Mesothelial cell of epicardium (in vitro differentiated cells): Measurements from ENCODE around the gene CYP2A6. TPM values are rescaled to one million over a fixed set of nuclear protein-coding genes. Genes with fewer than 3 reads are reported as not detected.

ENCODE experiments used
- DNase-seq, 2 experiments: peaks; one replicate each; pipeline ENCODE4 v3.0.0; 2021; ENCODE audit warnings: low spot score in 2 of 2; ENCODE audit not compliant: unreplicated experiment in 2 of 2
- H3K27ac Mint-ChIP-seq: 2 replicates; pipeline ENCODE4 v1.8.0; 2021; ENCODE audit warnings: mixed read lengths
- H3K27me3 Mint-ChIP-seq: 2 replicates; pipeline ENCODE4 v1.8.0; 2021; ENCODE audit warnings: low read depth, mixed read lengths
- H3K36me3 Mint-ChIP-seq: 2 replicates; pipeline ENCODE4 v1.8.0; 2021; ENCODE audit warnings: mixed read lengths
- H3K4me1 Mint-ChIP-seq: 2 replicates; pipeline ENCODE4 v1.8.0; 2021; ENCODE audit warnings: mixed read lengths
- H3K4me3 Mint-ChIP-seq: 2 replicates; pipeline ENCODE4 v1.8.0; 2021; ENCODE audit warnings: mild to moderate bottlenecking, moderate library complexity, mixed read lengths
- H3K9me3 Mint-ChIP-seq: 2 replicates; pipeline ENCODE4 v1.8.0; 2021; ENCODE audit warnings: mixed read lengths
- total RNA-seq: library from RNA; stranded (reverse); gene quantifications from 3 replicates; pipeline ENCODE4 v1.2.1, GENCODE V29; 2021
- TF ChIP-seq, protein P1 (sequence below): fragments of 200-600 bp; sonication (generic); IDR thresholded peaks from one replicate; pipeline ENCODE4 v1.5.0; 2021; ENCODE audit warnings: antibody characterized with exemption; ENCODE audit not compliant: unreplicated experiment

The CYP2A6 gene
- total RNA-seq, 1 donor from 2014 or later = 0.34 TPM

DNA sequence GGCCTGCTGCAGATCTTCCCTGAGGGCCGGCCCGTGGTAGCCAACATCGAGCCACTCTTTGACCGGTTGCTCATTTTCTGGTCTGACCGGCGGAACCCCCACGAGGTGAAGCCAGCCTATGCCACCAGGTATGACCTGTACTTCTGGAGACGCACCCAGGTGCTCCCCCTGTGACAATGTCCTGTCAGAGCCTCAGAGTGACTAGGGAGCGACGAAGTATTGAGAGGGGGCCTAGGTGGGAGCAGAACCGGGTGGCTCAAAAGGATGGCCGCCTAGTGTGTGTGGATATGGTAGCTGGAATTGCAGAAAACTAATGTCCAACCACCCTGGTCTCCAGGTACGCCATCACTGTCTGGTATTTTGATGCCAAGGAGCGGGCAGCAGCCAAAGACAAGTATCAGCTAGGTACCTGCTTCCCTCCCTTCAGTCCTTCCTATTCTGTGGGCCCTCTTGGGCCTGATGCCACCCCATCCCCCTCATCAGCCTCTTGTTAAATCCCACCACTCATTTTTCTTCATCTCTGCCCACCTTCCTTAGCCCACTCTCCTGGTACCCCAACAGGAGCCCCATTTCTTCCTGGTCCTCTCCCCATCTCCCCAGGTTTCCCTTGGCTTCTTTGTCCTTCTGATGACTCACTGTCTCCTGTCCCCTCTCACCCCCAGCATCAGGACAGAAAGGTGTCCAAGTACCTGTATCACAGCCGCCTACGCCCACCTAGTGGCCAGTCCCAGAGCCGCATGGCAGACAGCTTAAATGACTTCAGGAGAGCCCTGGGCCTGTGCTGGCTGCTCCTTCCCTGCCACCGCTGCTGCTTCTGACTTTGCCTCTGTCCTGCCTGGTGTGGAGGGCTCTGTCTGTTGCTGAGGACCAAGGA, 42.9 kb downstream of the CYP2A6 start:
- Mint-ChIP-seq H3K9me3 (no peaks in the 10 kb centered on the region), H3K4me3 (no peak overlapping the region)
- no peak for DNase-seq

DNA sequence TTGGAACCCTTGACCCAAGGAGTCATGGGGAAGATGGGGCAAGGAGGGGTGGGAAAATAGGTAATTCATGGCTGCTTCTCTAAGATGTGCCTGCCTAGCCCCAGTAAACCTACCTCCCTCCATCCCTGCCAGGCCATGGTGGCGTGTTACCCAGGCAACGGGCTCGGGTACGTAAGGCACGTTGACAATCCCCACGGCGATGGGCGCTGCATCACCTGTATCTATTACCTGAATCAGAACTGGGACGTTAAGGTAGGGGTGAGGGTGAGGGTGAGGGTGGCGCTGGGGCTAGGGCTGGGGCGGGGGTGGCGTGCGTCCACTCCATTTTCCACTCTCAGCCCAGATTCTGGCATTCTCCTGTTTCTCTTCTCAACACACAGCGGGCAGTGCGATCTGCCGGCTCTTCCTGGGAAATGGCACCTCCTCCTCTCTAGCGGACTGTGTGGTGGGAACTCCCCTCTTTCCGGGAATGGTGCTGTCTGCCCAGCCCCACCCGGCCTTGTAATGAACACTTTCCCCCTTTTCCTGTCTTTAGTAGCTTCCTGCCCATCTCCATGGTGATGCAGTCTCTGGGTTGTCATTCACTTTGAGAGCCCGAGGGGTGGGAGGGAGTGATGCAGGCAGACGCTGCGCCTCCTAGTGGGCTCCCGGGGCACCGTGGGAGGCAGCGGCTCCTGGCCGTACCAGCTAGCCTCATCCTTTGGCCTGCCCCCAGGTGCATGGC, 43.7 kb downstream of the CYP2A6 start:
- H3K27ac Mint-ChIP-seq = peak overlapping the region; percentile 90
- no peaks in the 10 kb centered on the region for H3K27me3 Mint-ChIP-seq
- TF ChIP-seq, protein P1, sequence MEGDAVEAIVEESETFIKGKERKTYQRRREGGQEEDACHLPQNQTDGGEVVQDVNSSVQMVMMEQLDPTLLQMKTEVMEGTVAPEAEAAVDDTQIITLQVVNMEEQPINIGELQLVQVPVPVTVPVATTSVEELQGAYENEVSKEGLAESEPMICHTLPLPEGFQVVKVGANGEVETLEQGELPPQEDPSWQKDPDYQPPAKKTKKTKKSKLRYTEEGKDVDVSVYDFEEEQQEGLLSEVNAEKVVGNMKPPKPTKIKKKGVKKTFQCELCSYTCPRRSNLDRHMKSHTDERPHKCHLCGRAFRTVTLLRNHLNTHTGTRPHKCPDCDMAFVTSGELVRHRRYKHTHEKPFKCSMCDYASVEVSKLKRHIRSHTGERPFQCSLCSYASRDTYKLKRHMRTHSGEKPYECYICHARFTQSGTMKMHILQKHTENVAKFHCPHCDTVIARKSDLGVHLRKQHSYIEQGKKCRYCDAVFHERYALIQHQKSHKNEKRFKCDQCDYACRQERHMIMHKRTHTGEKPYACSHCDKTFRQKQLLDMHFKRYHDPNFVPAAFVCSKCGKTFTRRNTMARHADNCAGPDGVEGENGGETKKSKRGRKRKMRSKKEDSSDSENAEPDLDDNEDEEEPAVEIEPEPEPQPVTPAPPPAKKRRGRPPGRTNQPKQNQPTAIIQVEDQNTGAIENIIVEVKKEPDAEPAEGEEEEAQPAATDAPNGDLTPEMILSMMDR = peak; percentile 67
- DNase-seq = peak; percentile 80 to 90
- no peaks in the 10 kb centered on the region for H3K9me3 Mint-ChIP-seq
- peaks cover 4% of the 10 kb centered on the region for H3K36me3 Mint-ChIP-seq
- peak overlapping the region; percentile 32 for H3K4me3 Mint-ChIP-seq
- H3K4me1 Mint-ChIP-seq = peaks cover 63% of the 10 kb centered on the region

More for the DNA sequence above, 42.9 kb downstream of the CYP2A6 start:
- Mint-ChIP-seq H3K36me3 (peaks cover 2% of the 10 kb centered on the region), H3K27me3 (no peaks in the 10 kb centered on the region), H3K4me1 (peaks cover 61% of the 10 kb centered on the region), H3K27ac (peak overlapping the region; percentile 90)
- TF ChIP-seq, protein P1 = peak; percentile 11

DNA sequence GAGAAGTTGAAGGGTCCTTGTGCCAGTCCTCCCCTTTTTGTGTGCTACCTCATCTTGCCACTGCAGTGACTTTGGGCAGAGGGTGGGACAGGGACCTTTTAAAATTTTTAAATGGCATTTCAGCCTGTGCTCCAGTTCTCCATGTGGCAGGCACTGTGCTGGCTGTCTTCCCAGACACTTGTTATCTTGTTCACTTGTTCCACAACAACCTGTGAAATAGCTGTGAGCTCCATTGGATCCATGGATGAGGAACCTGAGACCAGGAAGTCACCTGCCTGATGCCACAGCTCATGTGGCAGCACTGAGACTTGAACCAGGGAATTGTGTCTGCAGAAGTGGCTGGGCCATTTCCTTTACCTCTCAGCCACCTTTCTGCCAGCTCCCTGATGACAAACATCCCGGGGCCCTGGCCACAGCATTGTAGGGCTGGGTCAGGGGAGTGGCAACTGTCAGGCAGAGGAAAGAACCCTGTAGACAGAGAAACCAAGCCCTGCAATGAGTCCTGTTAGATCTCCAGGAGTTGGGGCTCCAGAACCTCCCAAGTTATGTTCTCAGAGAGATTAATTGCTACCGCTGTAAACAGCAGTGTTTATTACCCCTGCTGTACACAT, 44.9 kb downstream of the CYP2A6 start:
- TF ChIP-seq, protein P1 = no peak
- H3K9me3 Mint-ChIP-seq = no peaks in the 10 kb centered on the region
- peaks cover 4% of the 10 kb centered on the region for H3K36me3 Mint-ChIP-seq
- DNase-seq = no peak
- H3K27ac Mint-ChIP-seq = peak overlapping the region; percentile 50
- no peaks in the 10 kb centered on the region for H3K27me3 Mint-ChIP-seq
- no peak overlapping the region for H3K4me3 Mint-ChIP-seq
- peaks cover 60% of the 10 kb centered on the region for H3K4me1 Mint-ChIP-seq

DNA sequence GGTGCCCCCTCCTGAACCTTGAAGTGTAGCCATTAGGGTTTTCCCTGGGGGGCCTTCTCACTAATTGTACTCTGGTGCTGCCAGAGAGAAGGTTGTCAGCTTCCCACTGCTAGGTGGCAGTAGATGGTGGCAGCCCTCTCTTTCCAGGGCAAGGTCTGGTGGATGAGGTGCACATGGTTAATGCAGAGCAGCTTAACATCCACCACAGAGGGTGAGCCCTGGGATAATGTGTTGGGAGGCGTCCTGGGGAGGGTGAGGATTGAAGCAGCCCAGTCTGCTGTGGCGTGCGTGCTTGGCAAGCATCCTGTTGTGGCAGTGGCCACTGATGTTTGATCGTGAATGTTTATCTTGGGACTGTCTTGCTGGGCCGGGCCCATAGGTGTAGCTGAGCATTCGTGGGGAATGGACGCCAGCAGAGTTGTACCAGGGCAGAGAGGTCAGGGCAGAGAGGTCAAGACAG, 45.4 kb downstream of the CYP2A6 start:
- DNase-seq = no peak
- no peaks in the 10 kb centered on the region for H3K27me3 Mint-ChIP-seq
- peaks cover 60% of the 10 kb centered on the region for H3K4me1 Mint-ChIP-seq
- H3K27ac Mint-ChIP-seq = peak overlapping the region; percentile 62
- no peaks in the 10 kb centered on the region for H3K9me3 Mint-ChIP-seq
- TF ChIP-seq, protein P1 = no peak
- H3K4me3 Mint-ChIP-seq = no peak overlapping the region
- H3K36me3 Mint-ChIP-seq = peaks cover 4% of the 10 kb centered on the region

DNA sequence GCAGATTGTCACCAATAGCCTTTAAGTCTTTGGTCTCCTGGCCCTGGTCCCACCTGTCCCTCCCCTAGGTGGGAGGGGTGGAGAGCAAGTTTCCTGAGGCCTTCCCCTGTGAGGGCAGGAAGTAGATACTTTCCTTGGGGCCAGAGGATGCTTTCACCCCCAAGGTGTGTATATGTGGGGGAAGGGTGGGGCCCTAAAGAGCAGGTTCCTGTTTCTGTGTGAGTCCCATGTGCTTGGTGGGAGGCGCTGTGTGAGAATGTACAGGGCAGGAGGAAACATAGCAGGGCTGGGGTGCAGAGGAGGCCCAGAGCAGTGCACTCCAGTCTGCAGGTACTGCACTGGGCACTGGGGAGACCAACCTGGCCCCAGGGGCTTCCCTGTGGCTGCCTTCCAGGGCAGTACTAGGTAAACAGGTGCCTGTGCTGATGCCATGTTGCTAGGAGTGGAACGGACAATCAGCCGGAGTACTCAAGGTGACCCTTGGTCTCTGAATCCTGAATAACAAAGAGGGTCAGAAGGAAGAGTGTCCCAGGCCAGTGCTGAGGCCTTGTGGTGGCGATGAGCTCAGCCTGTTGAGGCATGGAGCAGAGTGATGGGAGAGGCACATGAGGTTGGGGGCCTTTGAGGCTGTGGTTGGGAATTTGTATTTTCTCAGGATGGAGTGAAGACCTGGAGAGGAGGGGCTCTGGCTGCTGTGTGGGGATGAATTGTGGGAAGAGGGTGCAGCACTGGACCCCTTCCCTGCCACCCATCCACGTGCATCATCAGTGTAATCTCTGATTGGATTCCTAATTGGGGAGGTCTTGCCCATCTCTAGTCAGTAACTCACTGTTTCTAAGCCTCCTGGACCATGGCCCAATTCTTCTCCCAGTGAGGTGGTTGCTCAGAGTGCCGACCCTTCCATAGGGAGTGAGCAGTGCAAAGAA, 46.1 kb downstream of the CYP2A6 start:
- Mint-ChIP-seq H3K27ac (peak overlapping the region; percentile 62), H3K4me1 (peaks cover 58% of the 10 kb centered on the region), H3K4me3 (no peak overlapping the region), H3K9me3 (no peaks in the 10 kb centered on the region), H3K36me3 (peaks cover 4% of the 10 kb centered on the region), H3K27me3 (no peaks in the 10 kb centered on the region)
- TF ChIP-seq, protein P1 = no peak
- DNase-seq = no peak
